Neural cell (in vitro differentiated cells): ENCODE data around the gene WDR1. TPM values are rescaled to one million over a fixed set of nuclear protein-coding genes. Genes with fewer than 3 reads are reported as not detected.

ENCODE experiments used
- H2AFZ ChIP-seq: fragments of 200-600, 300-800 bp; sonication (generic), shearing (Covaris generic); 2 replicates; pipeline ENCODE4 v1.6.0; 2014; ENCODE audit warnings: low read depth, mild to moderate bottlenecking, antibody characterized with exemption, low read length, moderate library complexity
- H3F3A ChIP-seq: fragments of 200-600 bp; shearing (Covaris generic); 2 replicates; pipeline ENCODE4 v1.6.1; 2016; ENCODE audit warnings: mild to moderate bottlenecking, moderate library complexity, mixed read lengths, antibody characterized with exemption, low read length; ENCODE audit not compliant: insufficient read depth, poor library complexity, severe bottlenecking
- H3K27ac ChIP-seq: fragments of 200-600, 300-800 bp; sonication (generic), shearing (Covaris generic); 2 replicates; pipeline ENCODE4 v1.5.1; 2014; ENCODE audit warnings: mild to moderate bottlenecking, low read length, moderate library complexity
- H3K27me3 ChIP-seq: fragments of 300-800, 200-600 bp; sonication (generic), shearing (Covaris generic); 2 replicates; pipeline ENCODE4 v1.6.0; 2014; ENCODE audit warnings: mild to moderate bottlenecking, low read depth, low read length, moderate library complexity; ENCODE audit not compliant: insufficient read depth
- H3K36me3 ChIP-seq: fragments of 300-800, 200-600 bp; sonication (generic), shearing (Covaris generic); 2 replicates; pipeline ENCODE4 v1.5.1; 2014; ENCODE audit warnings: mild to moderate bottlenecking, antibody characterized with exemption, low read length, moderate library complexity; ENCODE audit not compliant: insufficient read depth
- H3K4me2 ChIP-seq: fragments of 300-800, 200-600 bp; sonication (generic), shearing (Covaris generic); 2 replicates; pipeline ENCODE4 v1.6.0; 2014; ENCODE audit warnings: mild to moderate bottlenecking, low read length
- H3K4me3 ChIP-seq: fragments of 300-800, 200-600 bp; sonication (generic), shearing (Covaris generic); 2 replicates; pipeline ENCODE4 v1.5.1; 2014; ENCODE audit warnings: mild to moderate bottlenecking, low read length, moderate library complexity
- H3K79me2 ChIP-seq: fragments of 200-600 bp; shearing (Covaris generic); replicated peaks from 2 replicates; pipeline ENCODE4 v1.6.0; 2014; ENCODE audit warnings: mild to moderate bottlenecking, low read length, moderate library complexity; ENCODE audit not compliant: insufficient read depth
- H3K9ac ChIP-seq: fragments of 300-800, 200-600 bp; sonication (generic), shearing (Covaris generic); 2 replicates; pipeline ENCODE4 v1.6.1; 2016; ENCODE audit warnings: mild to moderate bottlenecking, low read length, mixed read lengths
- H3K9me2 ChIP-seq: fragments of 200-600 bp; shearing (Covaris generic); 2 replicates; pipeline ENCODE4 v1.6.1; 2016; ENCODE audit warnings: mild to moderate bottlenecking, low read length, mixed read lengths; ENCODE audit not compliant: insufficient read depth
- H3K9me3 ChIP-seq: fragments of 200-600, 300-800 bp; sonication (generic), shearing (Covaris generic); 2 replicates; pipeline ENCODE4 v1.6.1; 2016; ENCODE audit warnings: mild to moderate bottlenecking, mixed run types, low read length, moderate library complexity, mixed read lengths
- H4K20me1 ChIP-seq: fragments of 200-600 bp; shearing (Covaris generic); 2 replicates; pipeline ENCODE4 v1.6.1; 2016; ENCODE audit warnings: mild to moderate bottlenecking, mixed run types; ENCODE audit not compliant: insufficient read depth
- EP300 ChIP-seq: fragments of 450-650 bp; conservative IDR thresholded peaks from 2 replicates; pipeline ENCODE4 v1.6.1; 2014; ENCODE audit warnings: antibody characterized with exemption, mild to moderate bottlenecking, moderate library complexity; ENCODE audit not compliant: poor library complexity, severe bottlenecking
- EZH2 ChIP-seq: fragments of 200-600, 300-800 bp; shearing (Covaris generic), sonication (generic); IDR thresholded peaks from 2 replicates; pipeline ENCODE4 v1.6.1; 2014; ENCODE audit warnings: antibody characterized with exemption, low read length, borderline replicate concordance, mild to moderate bottlenecking; ENCODE audit not compliant: insufficient read depth, poor library complexity, severe bottlenecking
- MXI1 ChIP-seq: fragments of 450-650 bp; conservative IDR thresholded peaks from 2 replicates; pipeline ENCODE4 v1.6.1; 2014; ENCODE audit warnings: antibody characterized with exemption, mild to moderate bottlenecking; ENCODE audit not compliant: poor library complexity, severe bottlenecking
- POLR2AphosphoS5 ChIP-seq: IDR thresholded peaks from 2 replicates; pipeline ENCODE4 v1.6.1; 2012
- RAD21 ChIP-seq: fragments of 450-650 bp; conservative IDR thresholded peaks from 2 replicates; pipeline ENCODE4 v1.6.1; 2014; ENCODE audit warnings: antibody characterized with exemption, mild to moderate bottlenecking, moderate library complexity
- REST ChIP-seq: IDR thresholded peaks from 2 replicates; pipeline ENCODE4 v1.6.1; 2012; ENCODE audit warnings: borderline replicate concordance
- SMC3 ChIP-seq: fragments of 450-650 bp; conservative IDR thresholded peaks from 2 replicates; pipeline ENCODE4 v1.6.1; 2014; ENCODE audit warnings: antibody characterized with exemption, mild to moderate bottlenecking, moderate library complexity; ENCODE audit not compliant: poor library complexity
- TAF1 ChIP-seq: IDR thresholded peaks from 2 replicates; pipeline ENCODE4 v1.6.1; 2012; ENCODE audit warnings: low read depth
- polyA plus RNA-seq: library from polyadenylated mRNA; depleted of rRNA; stranded (reverse); fragments of >200 nt; gene quantifications from 2 replicates; pipeline ENCODE4 v1.2.3, GENCODE V29; 2014
- TF ChIP-seq, protein P1 (sequence below): fragments of 450-650 bp; IDR thresholded peaks from 2 replicates; pipeline ENCODE4 v1.5.1; 2014; ENCODE audit warnings: antibody characterized with exemption, mild to moderate bottlenecking, moderate library complexity; ENCODE audit not compliant: poor library complexity, severe bottlenecking

The WDR1 gene
- polyA plus RNA-seq, 1 donor from 2014 or later = 106 TPM

GRCh38 chr4:10082459-10083272 lies 33.9 kb downstream of the WDR1 start (continued):
- no peak for TF ChIP-seq EP300
- TF ChIP-seq, protein P1, sequence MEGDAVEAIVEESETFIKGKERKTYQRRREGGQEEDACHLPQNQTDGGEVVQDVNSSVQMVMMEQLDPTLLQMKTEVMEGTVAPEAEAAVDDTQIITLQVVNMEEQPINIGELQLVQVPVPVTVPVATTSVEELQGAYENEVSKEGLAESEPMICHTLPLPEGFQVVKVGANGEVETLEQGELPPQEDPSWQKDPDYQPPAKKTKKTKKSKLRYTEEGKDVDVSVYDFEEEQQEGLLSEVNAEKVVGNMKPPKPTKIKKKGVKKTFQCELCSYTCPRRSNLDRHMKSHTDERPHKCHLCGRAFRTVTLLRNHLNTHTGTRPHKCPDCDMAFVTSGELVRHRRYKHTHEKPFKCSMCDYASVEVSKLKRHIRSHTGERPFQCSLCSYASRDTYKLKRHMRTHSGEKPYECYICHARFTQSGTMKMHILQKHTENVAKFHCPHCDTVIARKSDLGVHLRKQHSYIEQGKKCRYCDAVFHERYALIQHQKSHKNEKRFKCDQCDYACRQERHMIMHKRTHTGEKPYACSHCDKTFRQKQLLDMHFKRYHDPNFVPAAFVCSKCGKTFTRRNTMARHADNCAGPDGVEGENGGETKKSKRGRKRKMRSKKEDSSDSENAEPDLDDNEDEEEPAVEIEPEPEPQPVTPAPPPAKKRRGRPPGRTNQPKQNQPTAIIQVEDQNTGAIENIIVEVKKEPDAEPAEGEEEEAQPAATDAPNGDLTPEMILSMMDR = no peak

- TF ChIP-seq SMC3 = no peak
- no peak for TF ChIP-seq TAF1
- TF ChIP-seq RAD21 = no peak
- no peak for TF ChIP-seq EP300
- TF ChIP-seq POLR2AphosphoS5 = no peak
- no peak for TF ChIP-seq MXI1
- TF ChIP-seq, protein P1 = no peak
- TF ChIP-seq REST = no peak
- TF ChIP-seq EZH2 = no peak
- Histone ChIP-seq H2AFZ (no peak overlapping the region), H3K4me2 (no peak overlapping the region), H3F3A (no peaks in the 10 kb centered on the region), H3K79me2 (no peaks in the 10 kb centered on the region), H3K9me2 (no peaks in the 10 kb centered on the region), H3K9ac (no peak overlapping the region), H3K4me3 (no peak overlapping the region), H3K36me3 (peaks cover 12% of the 10 kb centered on the region), H4K20me1 (no peaks in the 10 kb centered on the region), H3K9me3 (no peaks in the 10 kb centered on the region), H3K27me3 (no peaks in the 10 kb centered on the region), H3K27ac (no peak overlapping the region)
Observed at GRCh38 chr4:10082047-10082446, 34.6 kb downstream of the WDR1 start.
